Transverse colon (tissue), 4 donors: ENCODE measurements around the gene CLSTN2. TPM values are rescaled to one million over a fixed set of nuclear protein-coding genes. Genes with fewer than 3 reads are reported as not detected.

Experiments used
- DNase-seq: peaks from one replicate; pipeline ENCODE4 v3.0.0-alpha.2; 2019
- H3K27ac ChIP-seq, 4 donors: fragments of 200-600 bp; sonication (generic); 2 replicates each; pipeline ENCODE4 v1.5.1; 2016 to 2018; ENCODE audit warnings: inconsistent platforms in 4 of 4
- H3K27me3 ChIP-seq: fragments of 200-600 bp; sonication (generic); 2 replicates; pipeline ENCODE4 v1.5.1; 2017; ENCODE audit warnings: inconsistent platforms
- H3K36me3 ChIP-seq, 4 donors: fragments of 200-600 bp; sonication (generic); 2 replicates each; pipeline ENCODE4 v1.5.1; 2017 to 2019; ENCODE audit warnings: inconsistent platforms in 4 of 4
- H3K4me1 ChIP-seq, 4 donors: fragments of 200-600 bp; sonication (generic); 2 replicates each; pipeline ENCODE4 v1.5.1; 2017 to 2020; ENCODE audit warnings: inconsistent platforms in 4 of 4
- H3K4me3 ChIP-seq, 4 donors: fragments of 200-600 bp; sonication (generic); 1 replicate in 1 of 4; 2 replicates in 3 of 4; pipeline versions ENCODE4 v1.5.1 to v1.6.1; 2017 to 2019; ENCODE audit warnings: inconsistent platforms in 4 of 4
- H3K9me3 ChIP-seq, 2 donors: fragments of 200-600 bp; sonication (generic); 2 replicates each; pipeline ENCODE4 v1.5.1; 2017 to 2019; ENCODE audit warnings: inconsistent platforms in 2 of 2
- CTCF ChIP-seq, 5 experiments: fragments of 200-600 bp in 3 of 5; fragments of 450-650 bp in 2 of 5; sonication (generic) in 3 of 5; IDR thresholded peaks; 1 replicate in 2 of 5; 2 replicates in 3 of 5; pipeline ENCODE4 v1.5.1; 2016 to 2017; ENCODE audit warnings: antibody characterized with exemption in 5 of 5, inconsistent platforms in 3 of 5, mild to moderate bottlenecking in 2 of 5, moderate library complexity in 1 of 5
- EP300 ChIP-seq: sonication (generic); formaldehyde crosslinking; IDR thresholded peaks from one replicate; pipeline ENCODE4 v1.6.1; 2017; ENCODE audit warnings: antibody characterized with exemption, low read depth
- POLR2A ChIP-seq: fragments of 450-650 bp; IDR thresholded peaks from one replicate; pipeline ENCODE4 v1.6.1; 2016; ENCODE audit warnings: antibody characterized with exemption, mild to moderate bottlenecking, moderate library complexity
- POLR2AphosphoS5 ChIP-seq, 3 donors: sonication (generic); formaldehyde crosslinking; IDR thresholded peaks; one replicate each; pipeline ENCODE4 v1.6.1; 2016; ENCODE audit warnings: antibody characterized with exemption in 3 of 3
- WGBS, 2 donors: methylation state at CpG; one replicate each; pipeline ENCODE4 v1.1.5; 2018; ENCODE audit warnings: low coverage in 1 of 2; 5-methylcytosine and 5-hydroxymethylcytosine counted together
- in situ Hi-C, 4 donors: fragments of 200-750 bp; cut with MboI; loops; one replicate each; pipeline versions ENCODE4 v1.15.0 to v1.15.1; 2017; ENCODE audit warnings: low sequenced_read_pairs in 3 of 4, low pct_ligation_motif_present in 1 of 4, low pct_unique_long_range_greater_than_20kb in 1 of 4
- intact Hi-C: fragments of 100-400 bp; cut with DNase I; formaldehyde crosslinking; loops from one replicate; pipeline ENCODE4 v1.15.1; 2023; ENCODE audit warnings: low total_unique reads
- total RNA-seq, 4 donors: library from RNA; depleted of rRNA; stranded (reverse); fragments of >200 nt; gene quantifications; one replicate each; pipeline ENCODE4 v1.1.0, GENCODE V29; 2016

Gene CLSTN2
- total RNA-seq, 4 donors from 2014 or later = 0.60 to 9.0 (median 2.2) TPM

GRCh38 chr3:140185375-140185774, 250.4 kb downstream of the CLSTN2 start:
- intact Hi-C loops (no loop called here), in situ Hi-C loops (no loop called here)
- TF ChIP-seq CTCF (IDR thresholded peaks at IDR 0.05) = no peak
- TF ChIP-seq POLR2A = no peak
- TF ChIP-seq POLR2AphosphoS5 (IDR thresholded peaks at IDR 0.05) = no peak
- TF ChIP-seq EP300 = no peak
- Histone ChIP-seq H3K36me3 (no peaks in the 10 kb centered on the region), H3K4me1 (peaks cover 0 to 14% (median 0%) of the 10 kb centered on the region in 4 donors), H3K27me3 (no peaks in the 10 kb centered on the region), H3K27ac (no peak overlapping the region), H3K9me3 (no peaks in the 10 kb centered on the region), H3K4me3 (no peak overlapping the region)
- no peak for DNase-seq
- 77 to 85% methylated on average over 4 of the region's 4 CpGs for WGBS, 2 donors

GRCh38 chr3:140186421-140186920, 251.5 kb downstream of the CLSTN2 start:
- in situ Hi-C loops = no loop called here
- peaks cover 0 to 14% (median 0%) of the 10 kb centered on the region in 4 donors for H3K4me1 ChIP-seq
- peak overlapping the region in 2 of 4 donors; percentile 30 for H3K27ac ChIP-seq
- H3K27me3 ChIP-seq = no peaks in the 10 kb centered on the region
- TF ChIP-seq POLR2AphosphoS5 (IDR thresholded peaks at IDR 0.05) = peak in 2 of 3 donors; percentile 41 to 48
- TF ChIP-seq POLR2A = no peak
- no peak for TF ChIP-seq CTCF (IDR thresholded peaks at IDR 0.05)
- no peak for DNase-seq
- intact Hi-C loops = no loop called here
- no peaks in the 10 kb centered on the region for H3K9me3 ChIP-seq
- H3K4me3 ChIP-seq = no peak overlapping the region
- H3K36me3 ChIP-seq = no peaks in the 10 kb centered on the region

DNA sequence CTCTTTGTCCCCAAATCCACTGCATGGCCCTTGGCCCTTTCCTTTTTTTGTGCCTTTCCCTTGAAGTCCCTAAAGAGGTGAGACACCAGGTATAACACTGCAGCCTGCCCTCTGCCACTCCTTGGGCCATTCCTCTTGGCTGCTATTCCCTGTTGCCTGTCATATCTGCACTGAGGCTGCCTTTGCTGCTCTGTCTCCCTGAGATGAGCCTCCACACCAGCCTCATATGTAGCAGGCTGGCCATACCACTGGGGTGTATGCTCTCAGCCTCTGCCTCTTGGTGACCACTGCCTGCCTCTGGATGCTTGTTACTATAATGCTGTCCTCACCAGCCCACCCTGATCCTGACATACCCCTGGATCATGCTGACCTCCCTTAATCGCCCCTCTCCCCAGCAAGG, 252.0 kb downstream of the CLSTN2 start:
- no peak overlapping the region for H3K4me3 ChIP-seq
- TF ChIP-seq POLR2A (no peak), POLR2AphosphoS5 (IDR thresholded peaks at IDR 0.05) (no peak), EP300 (no peak), CTCF (IDR thresholded peaks at IDR 0.05) (no peak)
- intact Hi-C loops (no loop called here), in situ Hi-C loops (no loop called here)
- H3K9me3 ChIP-seq = no peaks in the 10 kb centered on the region
- no peaks in the 10 kb centered on the region for H3K36me3 ChIP-seq
- peaks cover 0 to 14% (median 0%) of the 10 kb centered on the region in 4 donors for H3K4me1 ChIP-seq
- DNase-seq = no peak
- H3K27me3 ChIP-seq = no peaks in the 10 kb centered on the region
- 67% methylated on average over 1 of the region's 1 CpG; no CpG with 5 or more reads in 1 of the 2 donors for WGBS, 2 donors
- H3K27ac ChIP-seq = no peak overlapping the region

DNA sequence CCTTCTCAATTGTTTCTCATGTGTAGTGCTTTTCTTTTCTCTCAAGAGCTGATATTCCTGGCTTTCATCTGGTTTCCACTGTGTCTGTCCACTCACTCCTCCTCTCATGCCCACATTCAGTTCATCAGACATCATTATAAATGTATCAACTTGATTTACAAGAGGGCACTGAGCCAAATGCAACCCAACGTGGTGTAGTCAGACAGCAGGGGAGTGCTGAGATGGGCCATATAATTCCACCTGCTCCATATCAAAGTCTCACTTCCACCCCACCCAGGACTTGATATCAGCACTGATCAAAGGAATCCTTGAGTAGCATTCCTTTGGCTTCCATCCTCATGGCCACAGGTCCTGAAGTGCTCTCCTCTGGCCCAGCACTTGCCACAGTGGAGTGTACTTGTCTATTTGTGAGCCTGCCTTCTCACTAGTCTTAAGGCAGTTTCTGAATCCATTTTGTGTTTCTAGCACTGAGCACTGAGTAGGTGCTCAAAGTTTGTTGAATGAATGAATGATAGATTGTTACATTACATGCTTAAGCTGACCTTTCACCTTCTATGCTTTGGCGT, 252.8 kb downstream of the CLSTN2 start:
- in situ Hi-C loops (no loop called here), intact Hi-C loops (no loop called here)
- Histone ChIP-seq H3K4me3 (no peak overlapping the region), H3K27me3 (no peaks in the 10 kb centered on the region), H3K36me3 (no peaks in the 10 kb centered on the region), H3K27ac (no peak overlapping the region), H3K4me1 (peaks cover 0 to 14% (median 0%) of the 10 kb centered on the region in 4 donors), H3K9me3 (no peaks in the 10 kb centered on the region)
- DNase-seq = no peak
- WGBS, 2 donors = 50 to 55% methylated on average over 2 of the region's 2 CpGs
- no peak for TF ChIP-seq POLR2A
- TF ChIP-seq POLR2AphosphoS5 (IDR thresholded peaks at IDR 0.05) = no peak
- no peak for TF ChIP-seq EP300
- no peak for TF ChIP-seq CTCF (IDR thresholded peaks at IDR 0.05)
